GM10266 (cell line): Measurements from ENCODE around the gene DDX46.

Source experiments
- DNase-seq: peaks from one replicate; pipeline ENCODE4 v3.0.0; 2012; ENCODE audit errors: extremely low spot score
- CTCF ChIP-seq: IDR thresholded peaks from 2 replicates; pipeline ENCODE4 v1.5.1; 2012; ENCODE audit warnings: mild to moderate bottlenecking, low read depth; ENCODE audit not compliant: control insufficient read depth, insufficient read depth; ENCODE audit errors: missing control alignments

DDX46 gene

GRCh38 chr5:134736173-134736812, 22.3 kb upstream of the DDX46 start:
- DNase-seq = no peak
- TF ChIP-seq CTCF = no peak

- peak; percentile 90 for DNase-seq
- TF ChIP-seq CTCF = peak; percentile 81
These were observed 20.2 kb upstream of the DDX46 start, which contains the start of gene CAMLG for GRCh38 chr5:134738133-134738962. Gene CAMLG, plus strand, starts transcription at chr5:134738548. Its CDS starts 73 bp downstream, at chr5:134738621.

GRCh38 chr5:134738963-134739661, 19.5 kb upstream of the DDX46 start:
- TF ChIP-seq CTCF = peak; percentile 32
- peak; percentile 40 for DNase-seq

- no peak for TF ChIP-seq CTCF
- DNase-seq = no peak
These were observed 17.5 kb upstream of the DDX46 start for GRCh38 chr5:134741052-134741451.

- no peak for TF ChIP-seq CTCF
- no peak for DNase-seq
These were observed 16.4 kb upstream of the DDX46 start for GRCh38 chr5:134742134-134742533.

- no peak for TF ChIP-seq CTCF
- DNase-seq = no peak
These were observed 9.2 kb upstream of the DDX46 start for GRCh38 chr5:134749415-134749814.
